ENCODE measurements around the gene GRID1. TPM values are rescaled to one million over a fixed set of nuclear protein-coding genes. Genes with fewer than 3 reads are reported as not detected.

The GRID1 gene
- total and polyA plus RNA-seq, 9 of the 15 experiments (the other 6 are each of a cell fraction or from before 2014, with no cell fraction given) = 0.01 to 7.2 (median 1.2) TPM

- Histone ChIP-seq H3K27me3 (ENCODE audit: control insufficient read depth in 2 of 2, insufficient read depth in 2 of 2, low read length in 2 of 2) (no peaks in the 10 kb centered on the region), H3K27ac (ENCODE audit: extremely low read depth, low read depth, low read length) (no peak overlapping the region), H3K4me3 (no peak overlapping the region), H3K4me2 (ENCODE audit: insufficient read depth, low read length) (no peak overlapping the region), H3K4me1 (replicated peaks in 1 of 2; ENCODE audit: control insufficient read depth in 2 of 2, insufficient read depth in 2 of 2, low read length in 2 of 2) (no peaks in the 10 kb centered on the region), H3K36me3 (ENCODE audit: control insufficient read depth, insufficient read depth, low read length) (no peaks in the 10 kb centered on the region), H3K9ac (ENCODE audit: insufficient read depth in 1 of 2, low read depth in 2 of 2, low read length in 2 of 2) (no peak overlapping the region), H2AFZ (ENCODE audit: low read depth, low read length) (no peak overlapping the region), H3K79me2 (ENCODE audit: control insufficient read depth, insufficient read depth, low read length) (no peaks in the 10 kb centered on the region), H3K9me3 (replicated peaks; ENCODE audit: control insufficient read depth, insufficient read depth, low read depth, low read length) (no peaks in the 10 kb centered on the region), H4K20me1 (replicated peaks; ENCODE audit: control insufficient read depth, insufficient read depth, low read length) (no peaks in the 10 kb centered on the region), H3K9me1 (ENCODE audit: control insufficient read depth, insufficient read depth, low read length) (no peaks in the 10 kb centered on the region)
- BruUV-seq (replicated peaks) = no TSS peak
- FAIRE-seq (no peak), ATAC-seq (no peak), DNase-seq (ENCODE audit: extremely low read depth in 1 of 4, low spot score in 3 of 4) (no peak)
- no peak for TF ChIP-seq RFX7 (CRISPR knock-in tag; IDR thresholded peaks at IDR 0.05)
- TF ChIP-seq HMGN3 (IDR thresholded peaks at IDR 0.05; ENCODE audit: borderline replicate concordance, extremely low read depth, insufficient read length, low read depth, low read length) = no peak
- no peak for TF ChIP-seq ZNF778 (CRISPR knock-in tag; IDR thresholded peaks at IDR 0.05)
- no peak for TF ChIP-seq MCM3 (IDR thresholded peaks at IDR 0.05)
- TF ChIP-seq ZNF407 (IDR thresholded peaks at IDR 0.05; ENCODE audit: low read depth) = no peak
- intact Hi-C loops (cut with micrococcal nuclease) = no loop called here
- ChIA-PET CTCF (ENCODE audit: low intra/inter-chr PET ratio) (no interaction called here), POLR2A (no interaction called here)
- in situ Hi-C loops (cut with MboI) = no loop called here
- 2% methylated on average over 3 of the region's 3 CpGs for WGBS (ENCODE audit: insufficient coverage, low coverage, missing lambda C conversion rate)
Observed at GRCh38 chr10:85581371-85581770, 785.2 kb downstream of the GRID1 start.
